ENCODE results near the gene PHF21A.

Gene PHF21A

DNA sequence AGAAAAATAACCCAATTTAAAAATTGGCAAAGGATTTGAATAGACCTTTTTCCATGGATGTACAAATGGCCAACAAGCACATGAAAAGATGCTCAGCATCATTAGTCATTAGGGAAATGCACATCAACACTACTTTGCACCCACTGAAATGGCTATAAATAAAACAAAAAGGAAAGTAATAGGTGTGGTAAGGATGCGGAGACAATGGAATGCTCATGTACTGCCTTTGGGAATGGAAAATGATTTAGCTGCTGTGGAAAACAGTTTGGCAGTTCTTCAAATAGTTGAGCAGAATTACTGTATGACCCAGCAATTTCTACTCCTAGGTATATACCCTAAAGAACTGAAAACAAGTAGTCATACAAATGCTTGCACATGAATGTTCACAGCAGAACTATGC is 161.4 kb downstream of the PHF21A start:
- no peak overlapping the region for H3K4me2 ChIP-seq
- H3K4me1 ChIP-seq: no peaks in the 10 kb centered on the region; a peak in 1 of 20 replicates
- peaks cover 0 to 10% (median 6%) of the 10 kb centered on the region in 11 experiments; a peak in 9 of 22 replicates for H3K9me3 ChIP-seq (replicated peaks in 1 of 11)
- H4K20me1 ChIP-seq: peaks cover 0 to 32% (median 0%) of the 10 kb centered on the region in 11 experiments; a peak in 3 of 22 replicates
- TF ChIP-seq Cebpa-rat (IDR thresholded peaks at IDR 0.05): no peak
- no peak overlapping the region for H3K27ac ChIP-seq
- H3K9ac ChIP-seq: no peak overlapping the region
- no peaks in the 10 kb centered on the region for H3K27me3 ChIP-seq
- no peak overlapping the region for H3K4me3 ChIP-seq
- peaks cover 46 to 91% (median 68%) of the 10 kb centered on the region in 11 experiments for H3K36me3 ChIP-seq

DNA sequence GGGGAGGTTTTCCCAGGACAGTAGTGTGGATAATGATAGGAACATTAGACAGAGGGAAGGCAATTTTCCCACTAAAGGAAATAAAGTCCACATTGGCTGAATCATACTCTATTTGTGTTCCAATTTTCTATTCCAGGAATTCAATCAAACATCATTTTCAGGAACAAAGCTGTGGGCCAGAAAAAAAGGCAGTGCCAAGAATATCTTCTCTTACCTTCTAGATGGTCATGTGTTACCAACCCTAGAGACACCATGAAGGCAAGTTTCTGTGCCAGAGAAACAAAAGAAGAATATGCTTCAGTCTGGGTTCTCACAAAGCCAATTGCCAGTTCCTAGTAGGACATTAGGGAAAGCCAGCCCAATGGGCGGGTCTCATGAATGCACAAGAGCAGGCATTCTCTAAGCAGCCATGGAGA is 171.3 kb downstream of the PHF21A start:
- Histone ChIP-seq H3K9me3 (replicated peaks in 1 of 11) (no peaks in the 10 kb centered on the region), H3K27me3 (no peaks in the 10 kb centered on the region), H3K36me3 (peaks cover 68 to 100% (median 89%) of the 10 kb centered on the region in 11 experiments), H3K4me3 (no peak overlapping the region), H3K4me2 (no peak overlapping the region), H3K4me1 (no peaks in the 10 kb centered on the region), H4K20me1 (peaks cover 0 to 17% (median 0%) of the 10 kb centered on the region in 11 experiments; a peak in 3 of 22 replicates), H3K9ac (no peak overlapping the region), H3K27ac (no peak overlapping the region)
- no peak for TF ChIP-seq Cebpa-rat (IDR thresholded peaks at IDR 0.05)

DNA sequence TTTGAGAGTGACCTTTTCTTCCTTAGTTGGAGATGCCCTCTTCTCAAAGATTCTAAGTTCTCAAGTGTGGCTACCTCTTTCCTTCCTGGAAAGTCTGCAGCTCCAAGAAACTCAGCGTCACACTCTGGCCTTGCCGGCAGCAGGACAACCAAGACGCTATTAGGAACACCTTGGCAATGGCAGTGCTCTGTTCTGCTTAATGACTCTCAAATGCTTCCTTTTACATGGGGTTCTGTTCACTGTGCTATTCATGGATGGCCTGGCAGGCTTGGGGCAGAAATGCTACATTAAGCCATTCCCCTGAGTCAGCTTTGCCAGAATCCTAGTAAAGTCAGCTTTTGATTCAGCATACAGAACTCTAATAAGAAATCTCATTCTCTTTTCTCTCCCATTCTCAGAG is 172.9 kb downstream of the PHF21A start:
- Histone ChIP-seq H3K4me2 (no peak overlapping the region), H3K36me3 (peaks cover 78 to 100% (median 94%) of the 10 kb centered on the region in 11 experiments), H3K4me3 (no peak overlapping the region), H3K27ac (no peak overlapping the region), H4K20me1 (peaks cover 0 to 31% (median 0%) of the 10 kb centered on the region in 11 experiments; a peak in 4 of 22 replicates), H3K4me1 (no peaks in the 10 kb centered on the region), H3K27me3 (no peaks in the 10 kb centered on the region), H3K9ac (no peak overlapping the region), H3K9me3 (replicated peaks in 1 of 11) (no peaks in the 10 kb centered on the region)
- TF ChIP-seq Cebpa-rat (IDR thresholded peaks at IDR 0.05): no peak

DNA sequence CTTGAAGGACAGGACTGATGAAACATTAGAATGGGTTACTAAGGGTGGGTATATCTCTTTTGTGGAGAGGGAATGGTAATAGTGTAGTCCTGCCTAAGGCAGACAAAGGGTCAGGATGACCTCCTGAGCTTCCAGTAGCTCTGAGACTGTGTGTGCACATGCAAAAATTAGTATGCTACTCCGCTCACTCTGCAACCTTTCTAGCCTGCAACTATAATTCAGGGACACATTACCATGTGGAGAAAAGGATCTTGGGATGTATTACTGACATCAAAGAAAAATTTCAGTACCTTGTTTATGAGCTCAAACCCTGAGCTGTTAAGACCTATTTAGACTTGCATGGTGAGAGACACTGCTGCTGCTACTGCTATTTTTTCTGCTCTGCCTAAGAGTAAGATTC is 173.4 kb downstream of the PHF21A start:
- Histone ChIP-seq H3K9me3 (replicated peaks in 1 of 11) (no peaks in the 10 kb centered on the region), H3K36me3 (peaks cover 78 to 100% (median 94%) of the 10 kb centered on the region in 11 experiments), H4K20me1 (peaks cover 0 to 36% (median 0%) of the 10 kb centered on the region in 11 experiments; a peak in 4 of 22 replicates), H3K9ac (no peak overlapping the region), H3K4me3 (no peak overlapping the region), H3K27ac (no peak overlapping the region), H3K4me2 (no peak overlapping the region), H3K27me3 (no peaks in the 10 kb centered on the region), H3K4me1 (no peaks in the 10 kb centered on the region)
- TF ChIP-seq Cebpa-rat (IDR thresholded peaks at IDR 0.05): no peak

DNA sequence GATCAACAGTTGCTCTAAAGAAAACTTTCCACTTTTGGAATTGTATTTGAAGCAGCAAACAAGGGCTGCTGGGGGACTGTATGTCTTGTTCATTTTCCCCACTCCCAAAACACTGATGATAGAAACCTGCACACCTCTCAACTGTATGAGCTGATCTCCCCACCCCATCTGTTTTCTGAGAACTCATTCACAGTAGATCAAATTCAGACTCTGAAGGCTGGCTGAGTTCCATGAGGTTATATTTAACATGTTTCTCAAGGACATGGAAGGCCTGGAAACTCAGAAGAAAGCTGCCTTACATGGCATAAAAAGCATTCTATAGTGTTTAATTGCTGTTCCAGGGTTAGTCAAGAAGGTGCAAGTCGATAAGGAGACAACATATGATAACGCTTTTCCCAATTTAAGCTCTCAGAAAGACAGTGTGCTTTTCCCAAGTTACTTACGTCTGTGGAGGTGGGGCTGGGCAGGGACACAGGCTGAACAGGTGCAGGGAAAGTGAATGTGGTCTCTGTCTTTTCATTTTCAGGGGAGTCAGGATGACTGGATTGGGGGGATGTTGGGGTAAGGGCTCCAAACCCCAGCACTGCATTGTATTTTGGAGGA is 175.8 kb downstream of the PHF21A start:
- H3K9ac ChIP-seq: no peak overlapping the region
- no peaks in the 10 kb centered on the region for H3K4me1 ChIP-seq
- no peaks in the 10 kb centered on the region for H3K9me3 ChIP-seq (replicated peaks in 1 of 11)
- H3K4me2 ChIP-seq: no peak overlapping the region
- peaks cover 0 to 47% (median 0%) of the 10 kb centered on the region in 11 experiments; a peak in 4 of 22 replicates for H4K20me1 ChIP-seq
- peaks cover 66 to 100% (median 87%) of the 10 kb centered on the region in 11 experiments for H3K36me3 ChIP-seq
- no peaks in the 10 kb centered on the region for H3K27me3 ChIP-seq
- no peak for TF ChIP-seq Cebpa-rat (IDR thresholded peaks at IDR 0.05)
- no peak overlapping the region for H3K27ac ChIP-seq
- H3K4me3 ChIP-seq: no peak overlapping the region

DNA sequence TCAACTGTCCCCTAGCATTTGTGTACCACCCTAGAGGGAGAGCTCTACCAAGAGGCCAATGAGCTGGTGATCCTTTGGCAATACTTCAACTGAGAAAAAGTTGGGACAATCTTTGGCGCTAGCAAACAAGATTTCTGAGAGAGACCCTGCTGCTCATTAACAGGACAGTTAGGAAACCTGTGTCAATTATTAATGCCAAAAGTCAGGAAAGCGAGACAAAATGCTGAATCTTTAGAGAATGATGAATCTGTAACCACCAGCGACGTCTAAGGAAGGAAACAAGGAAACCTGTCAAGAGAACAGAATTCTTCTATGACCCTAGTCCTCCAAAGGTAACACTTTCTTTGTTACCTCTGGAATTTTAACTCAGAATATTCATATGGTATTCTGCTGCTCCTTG is 178.9 kb downstream of the PHF21A start:
- TF ChIP-seq Cebpa-rat (IDR thresholded peaks at IDR 0.05): no peak
- Histone ChIP-seq H3K4me2 (no peak overlapping the region), H3K27me3 (no peaks in the 10 kb centered on the region), H3K9me3 (replicated peaks in 1 of 11) (no peaks in the 10 kb centered on the region), H3K4me3 (no peak overlapping the region), H4K20me1 (peaks cover 0 to 62% (median 0%) of the 10 kb centered on the region in 11 experiments; a peak in 4 of 22 replicates), H3K4me1 (peaks cover 0 to 20% (median 17%) of the 10 kb centered on the region in 10 experiments; a peak in 17 of 20 replicates), H3K9ac (no peak overlapping the region), H3K27ac (no peak overlapping the region), H3K36me3 (peaks cover 43 to 81% (median 64%) of the 10 kb centered on the region in 11 experiments)

DNA sequence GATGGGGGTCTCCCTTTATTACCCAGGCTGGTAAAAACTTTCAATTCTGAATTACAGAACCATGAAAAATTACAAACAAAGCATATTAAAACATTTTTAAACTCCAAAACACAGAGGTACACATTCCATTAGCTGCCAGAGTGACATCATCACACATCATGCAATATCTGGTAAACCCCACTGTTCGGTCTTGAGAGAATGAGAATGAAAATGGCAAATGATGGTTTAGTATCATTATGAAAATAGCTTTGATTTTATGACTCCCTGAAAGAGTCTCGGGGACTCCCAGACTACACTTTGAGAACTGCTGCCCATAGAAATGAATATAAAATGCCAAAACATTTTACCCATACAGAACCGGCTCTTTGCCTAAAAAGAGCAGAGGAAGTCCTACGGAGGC is 180.0 kb downstream of the PHF21A start:
- no peak overlapping the region for H3K4me2 ChIP-seq
- H4K20me1 ChIP-seq: peaks cover 0 to 66% (median 0%) of the 10 kb centered on the region in 11 experiments; a peak in 4 of 22 replicates
- peaks cover 5 to 20% (median 17%) of the 10 kb centered on the region in 10 experiments for H3K4me1 ChIP-seq
- peaks cover 33 to 81% (median 59%) of the 10 kb centered on the region in 11 experiments for H3K36me3 ChIP-seq
- H3K27me3 ChIP-seq: no peaks in the 10 kb centered on the region
- no peak overlapping the region for H3K9ac ChIP-seq
- TF ChIP-seq Cebpa-rat (IDR thresholded peaks at IDR 0.05): no peak
- no peak overlapping the region for H3K4me3 ChIP-seq
- no peak overlapping the region for H3K27ac ChIP-seq
- no peaks in the 10 kb centered on the region for H3K9me3 ChIP-seq (replicated peaks in 1 of 11)

DNA sequence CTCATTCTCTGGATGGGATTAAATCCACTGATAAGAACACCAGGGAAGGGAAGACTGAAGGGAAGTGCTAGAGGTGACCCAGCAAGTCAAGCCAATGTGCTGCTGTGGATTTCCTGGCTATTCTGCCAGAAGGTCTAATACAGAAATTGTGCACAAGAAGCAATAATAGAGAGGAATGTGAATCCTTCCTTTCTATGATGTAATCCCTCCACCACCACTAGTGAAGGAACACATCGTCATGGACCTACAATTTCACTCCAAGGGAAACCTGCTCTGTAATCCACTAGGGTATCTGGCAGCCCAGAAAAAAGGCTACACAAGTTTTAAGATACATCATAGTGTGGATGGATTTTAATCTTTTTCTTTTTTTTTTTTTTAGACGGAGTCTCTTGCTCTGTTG is 181.4 kb downstream of the PHF21A start:
- peaks cover 31 to 81% (median 59%) of the 10 kb centered on the region in 11 experiments for H3K36me3 ChIP-seq
- H3K4me1 ChIP-seq: peaks cover 16 to 31% (median 25%) of the 10 kb centered on the region in 10 experiments
- H3K9me3 ChIP-seq (replicated peaks in 1 of 11): no peaks in the 10 kb centered on the region
- no peak for TF ChIP-seq Cebpa-rat (IDR thresholded peaks at IDR 0.05)
- no peak overlapping the region for H3K27ac ChIP-seq
- peaks cover 0 to 80% (median 0%) of the 10 kb centered on the region in 11 experiments; a peak in 5 of 22 replicates for H4K20me1 ChIP-seq
- H3K27me3 ChIP-seq: peaks cover 0 to 5% (median 0%) of the 10 kb centered on the region in 11 experiments; a peak in 5 of 22 replicates
- no peak overlapping the region for H3K4me3 ChIP-seq
- peak overlapping the region in 3 of 11 experiments; percentile 15 to 60 (median 19); a peak in 3 of 22 replicates for H3K4me2 ChIP-seq
- H3K9ac ChIP-seq: no peak overlapping the region

DNA sequence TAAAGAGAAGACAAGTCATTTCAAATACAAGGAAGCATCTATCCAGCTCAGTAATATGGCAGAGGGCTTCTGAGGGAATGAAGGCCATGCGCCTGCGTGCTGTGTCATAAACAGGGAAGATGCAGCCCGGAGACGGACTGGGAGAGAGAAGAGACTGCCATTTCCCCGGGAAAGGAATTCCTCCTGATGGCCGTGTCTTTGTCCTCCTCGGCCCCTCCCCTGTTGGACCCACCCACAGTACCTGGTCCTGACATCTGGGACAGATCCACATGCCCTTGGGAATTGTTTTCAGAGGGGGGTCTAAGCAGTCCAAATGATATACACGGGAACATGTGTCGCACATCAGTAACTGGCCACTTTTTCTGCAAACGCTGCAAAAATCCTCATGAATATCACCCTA is 183.3 kb downstream of the PHF21A start:
- H3K4me2 ChIP-seq: peak overlapping the region in 4 of 11 experiments; percentile 22 to 60 (median 57); a peak in 7 of 22 replicates
- no peak overlapping the region for H3K4me3 ChIP-seq
- peaks cover 35 to 50% (median 45%) of the 10 kb centered on the region in 10 experiments for H3K4me1 ChIP-seq
- TF ChIP-seq Cebpa-rat (IDR thresholded peaks at IDR 0.05): no peak
- H3K27ac ChIP-seq: no peak overlapping the region
- H3K36me3 ChIP-seq: peaks cover 17 to 75% (median 44%) of the 10 kb centered on the region in 11 experiments
- H3K27me3 ChIP-seq: peaks cover 0 to 18% (median 0%) of the 10 kb centered on the region in 11 experiments; a peak in 8 of 22 replicates
- H3K9me3 ChIP-seq (replicated peaks in 1 of 11): no peaks in the 10 kb centered on the region
- H3K9ac ChIP-seq: no peak overlapping the region
- peaks cover 0 to 81% (median 5%) of the 10 kb centered on the region in 11 experiments; a peak in 7 of 22 replicates for H4K20me1 ChIP-seq
